GM18511 (cell line): ENCODE measurements around the gene AZIN2.
"Not testable (repeated sequence)": the region's sequence is repeated elsewhere in the genome, so short reads cannot be mapped to it uniquely, and the experiment has no call there.

ENCODE experiments used
- ATAC-seq: cut with Tn5 transposase; IDR thresholded peaks from one replicate; pipeline ENCODE4 v1.9.1; 2021; ENCODE audit warnings: mild to moderate bottlenecking, moderate library complexity; ENCODE audit not compliant: unreplicated experiment

Gene AZIN2

DNA sequence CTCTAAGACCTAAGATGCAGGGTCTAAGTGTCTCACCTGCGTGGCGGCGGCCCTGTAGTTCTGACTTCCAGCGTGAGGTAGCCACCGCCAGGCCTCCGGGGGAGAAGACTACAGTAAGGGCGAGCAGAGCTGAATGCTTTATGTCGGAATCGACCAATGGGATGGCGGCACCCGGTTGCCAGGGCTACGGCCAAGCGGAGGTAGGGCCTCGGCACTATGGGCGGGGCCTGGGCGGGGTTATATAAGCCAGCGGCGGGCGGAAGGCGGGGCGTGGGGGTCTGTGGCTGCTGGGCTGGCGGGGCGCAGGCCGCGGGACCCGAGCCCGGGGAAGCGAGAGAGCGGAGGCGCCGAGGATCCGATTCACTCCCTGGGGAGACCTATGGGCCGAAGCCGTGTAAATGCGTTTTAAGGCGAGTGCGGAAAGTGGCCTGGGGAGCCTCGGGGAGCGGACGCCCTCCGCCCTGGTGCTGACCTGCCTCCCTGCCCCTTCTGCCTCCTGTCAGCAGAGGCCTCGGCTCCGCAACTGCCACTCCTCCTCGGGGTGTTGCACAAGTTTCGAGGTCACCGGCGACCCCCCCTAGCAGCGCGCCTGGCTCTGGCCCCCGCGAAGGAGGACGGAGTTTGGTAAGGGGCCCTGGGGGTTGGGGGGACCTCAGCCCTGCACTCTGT, at the start of gene AZIN2:
TSS of gene AZIN2 (plus strand) at position 269 of the 669 bp plus-strand sequence. CDS start 1,097 bp downstream, outside the sequence.
- peak; percentile 97 for ATAC-seq

DNA sequence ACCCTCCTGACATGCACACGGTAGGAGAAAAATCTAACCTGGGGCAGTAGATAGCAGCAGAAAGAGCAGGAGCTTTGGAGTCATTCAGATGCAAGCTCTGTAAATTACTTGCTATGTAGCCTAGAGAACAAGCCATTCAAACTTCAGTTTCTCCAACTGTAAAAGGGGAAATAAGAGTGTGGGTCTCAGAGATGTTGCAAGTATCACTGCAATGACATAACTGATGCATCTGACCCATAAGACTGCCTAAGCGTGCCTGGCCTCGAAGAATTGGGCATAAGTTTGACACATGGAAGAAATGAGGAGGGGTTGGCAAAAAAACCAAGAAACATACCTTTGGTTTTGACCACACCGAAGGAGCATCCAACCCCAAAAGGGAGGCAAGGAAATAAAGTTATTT, 49.4 kb upstream of the AZIN2 start:
- no peak for ATAC-seq

DNA sequence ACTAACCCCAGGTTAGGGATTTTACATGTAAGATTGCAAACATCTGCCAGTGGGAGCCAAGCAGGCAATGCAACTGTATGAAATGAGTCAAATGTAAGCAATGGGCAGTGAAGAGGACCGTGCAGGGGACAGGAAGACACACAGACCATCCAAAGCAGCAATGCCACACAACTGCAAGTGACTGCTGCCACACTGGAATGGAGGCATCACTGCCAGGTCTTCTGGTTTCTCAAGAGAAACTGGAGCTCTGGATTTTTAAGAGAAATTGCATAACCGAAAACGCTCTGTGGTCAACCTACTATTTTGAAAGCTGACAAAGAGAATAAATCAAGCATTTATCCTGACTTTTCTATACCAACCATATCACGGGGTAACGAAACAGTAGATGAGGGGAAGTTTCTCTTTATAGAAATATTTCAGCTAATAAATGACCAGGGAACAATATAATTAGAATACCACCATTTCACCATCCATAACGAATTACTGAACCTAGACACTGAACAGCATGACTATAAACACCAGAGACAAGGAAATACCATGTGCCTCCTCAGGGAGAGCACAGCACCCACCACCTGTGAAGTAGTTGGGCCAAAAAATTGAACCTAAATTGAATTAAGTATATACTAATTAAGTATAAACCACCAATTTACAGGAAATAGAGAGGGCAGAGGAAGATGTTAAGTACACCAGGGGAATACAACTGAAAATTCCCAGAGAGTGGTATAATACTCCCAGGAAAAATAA, 48.7 kb upstream of the AZIN2 start:
- no peak for ATAC-seq

DNA sequence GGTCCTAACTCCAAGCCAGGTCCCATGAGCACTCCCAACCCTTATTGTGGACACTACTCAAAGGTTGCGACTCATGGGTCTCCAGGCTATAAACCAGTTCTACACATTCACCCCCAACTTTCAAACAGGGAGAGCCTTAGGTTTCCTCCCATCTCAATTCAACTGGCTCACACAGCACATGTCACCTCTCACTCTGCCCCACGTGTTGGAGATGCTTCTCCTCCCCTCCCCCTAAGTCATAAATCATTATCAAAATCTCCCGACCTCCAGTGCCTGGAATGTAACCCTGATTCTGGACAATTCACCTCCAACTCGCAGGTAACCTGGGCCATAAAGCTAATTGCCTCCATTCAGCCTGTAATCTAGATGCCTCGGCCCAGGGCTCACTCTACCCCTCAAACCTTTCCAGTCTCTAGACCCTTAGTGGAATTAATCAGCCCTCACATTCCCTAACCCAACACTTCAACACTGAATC, 44.9 kb upstream of the AZIN2 start:
- no peak for ATAC-seq

DNA sequence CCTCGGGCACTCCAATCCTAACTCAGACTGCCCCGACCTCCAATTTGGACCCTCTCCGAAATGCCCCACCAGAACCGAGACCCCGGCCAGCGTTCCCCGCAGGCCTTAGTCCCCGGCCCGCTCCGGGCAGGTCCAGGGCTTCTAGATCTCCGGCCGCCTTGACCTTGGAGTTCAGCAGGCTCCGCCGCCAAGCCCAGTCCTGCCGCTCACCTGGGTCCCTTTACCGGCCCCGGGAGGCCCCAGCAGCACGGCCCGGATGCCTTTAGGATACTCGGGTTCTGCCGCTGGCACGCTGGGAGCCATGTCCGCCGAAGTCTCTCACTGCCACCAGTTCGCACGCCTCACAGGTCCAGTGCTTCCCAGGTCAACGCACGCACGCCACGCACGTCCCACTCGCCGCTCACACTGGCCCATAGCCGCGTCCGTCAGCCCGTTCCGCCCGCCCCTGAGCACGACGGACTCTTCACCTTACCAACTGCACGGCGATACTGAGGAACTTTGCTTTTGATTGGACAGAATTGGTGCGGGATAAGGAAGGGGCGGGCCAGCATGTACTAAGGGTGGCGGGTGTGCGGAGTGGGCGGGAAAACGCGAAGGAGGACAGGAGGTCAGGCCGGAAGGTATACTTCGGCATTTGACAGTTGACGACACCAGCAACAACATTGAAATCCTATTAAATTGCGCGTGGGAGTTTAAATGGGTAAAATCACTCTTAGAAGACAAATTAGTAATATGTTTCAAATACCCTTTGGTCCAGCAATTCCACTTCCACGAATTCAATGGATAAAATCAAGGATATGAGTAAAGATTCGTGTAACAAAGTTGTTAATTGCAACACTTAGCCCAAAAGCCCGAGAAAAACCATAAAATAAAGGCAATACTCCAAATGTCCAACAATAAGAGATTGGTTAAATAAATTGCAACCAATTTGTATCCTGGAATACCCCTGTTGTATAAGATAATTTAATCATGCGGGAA, 44.1 kb upstream of the AZIN2 start, which contains the start of gene AK2:
TSS of gene AK2 (minus strand) at position 358 of the 978 bp plus-strand sequence. CDS start at position 303, 55 bp downstream.
- peak; percentile 98 for ATAC-seq

DNA sequence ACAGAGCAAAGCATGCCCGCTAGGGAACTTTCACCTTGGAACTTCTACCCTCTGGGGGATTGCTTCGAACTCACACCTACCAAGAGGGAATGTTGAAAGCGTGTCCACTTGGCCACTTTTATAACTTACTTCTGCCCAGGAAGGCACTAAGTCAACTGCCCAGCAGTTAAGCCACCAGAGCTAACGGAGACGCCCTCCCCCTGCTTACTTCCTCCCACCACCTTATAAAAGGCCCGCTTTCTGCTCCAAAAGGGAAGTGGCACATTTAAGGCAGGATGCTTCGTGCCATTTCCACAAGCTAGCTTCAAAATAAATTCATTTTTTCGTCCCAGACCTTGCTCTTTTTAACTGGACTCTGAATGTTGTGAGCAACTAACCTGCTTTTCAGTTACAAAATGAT, 41.1 kb upstream of the AZIN2 start:
- no peak for ATAC-seq

DNA sequence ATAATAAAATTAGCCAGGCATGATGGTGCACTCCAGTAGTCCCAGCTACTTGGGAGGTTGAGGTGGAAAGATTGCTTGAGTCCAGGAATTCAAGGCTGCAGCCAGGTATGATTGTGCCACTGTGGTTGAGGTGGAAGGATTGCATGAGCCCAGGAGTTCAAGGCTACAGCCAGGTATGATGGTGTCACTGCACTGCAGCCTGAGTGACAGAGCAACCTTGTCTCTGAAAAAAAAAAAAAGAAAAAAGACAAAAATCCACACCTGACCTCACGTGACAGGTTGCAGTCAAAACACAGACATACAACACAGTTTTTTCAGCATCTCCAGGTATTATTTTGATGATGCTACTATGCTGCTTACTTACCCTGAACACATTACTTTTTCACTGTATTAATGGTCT, 39.9 kb upstream of the AZIN2 start:
- ATAC-seq = no peak

DNA sequence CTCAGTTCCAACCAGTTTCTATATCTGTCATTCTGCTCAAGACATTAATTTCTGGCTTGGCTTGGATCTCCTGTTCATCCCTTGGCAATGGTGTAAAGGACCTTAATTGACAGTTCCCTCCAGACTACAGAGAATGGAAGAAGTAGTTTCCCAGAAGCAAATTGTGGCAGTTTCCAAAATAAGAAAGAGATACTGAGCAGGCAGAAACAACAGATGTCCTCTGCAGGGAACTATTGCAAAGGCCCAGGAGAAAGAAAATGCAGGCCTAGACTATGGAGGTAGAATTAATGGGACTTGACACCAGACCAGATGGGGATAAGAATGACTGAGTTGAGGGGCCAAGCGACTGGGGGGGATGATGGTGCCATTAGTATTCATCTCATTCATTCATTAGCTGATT, 38.1 kb upstream of the AZIN2 start:
- ATAC-seq = no peak

DNA sequence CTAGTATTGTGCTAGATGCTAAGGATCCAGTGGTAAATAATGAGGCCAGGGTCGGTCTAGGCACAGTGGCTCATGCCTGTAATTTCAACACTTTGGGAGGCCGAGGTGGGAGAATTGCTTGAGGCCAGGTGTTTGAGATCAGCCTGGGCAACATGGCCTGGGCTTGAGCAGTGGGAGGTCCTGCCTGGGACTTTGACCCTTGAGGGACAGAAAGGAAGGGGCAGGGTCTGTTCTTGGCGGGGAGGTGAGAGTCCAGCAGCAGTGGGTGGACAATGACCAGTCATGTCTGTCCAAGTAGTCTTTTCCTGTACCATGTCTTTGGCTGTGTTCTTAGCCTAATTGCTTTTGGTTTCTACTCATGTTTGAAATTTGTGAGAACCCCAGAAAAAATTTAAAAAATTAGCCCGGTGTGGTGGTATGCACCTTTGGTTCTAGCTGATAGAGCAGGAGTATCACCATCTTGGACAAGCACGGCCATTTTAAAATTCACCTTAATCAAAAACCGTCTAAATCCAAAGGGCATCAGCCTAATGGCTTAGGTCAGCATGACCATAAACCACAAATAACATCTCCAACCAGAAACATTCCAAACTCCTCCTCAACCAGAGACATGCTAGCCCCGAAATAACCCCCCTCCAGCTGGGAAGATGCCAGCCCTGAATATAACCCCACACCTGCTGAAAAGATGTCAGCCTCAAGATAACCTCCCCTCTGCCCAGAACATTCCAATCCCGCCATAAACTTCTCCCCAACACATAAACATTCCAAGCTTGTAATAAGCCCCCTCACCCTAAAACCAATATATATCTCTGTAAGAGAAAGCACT, 37.5 kb upstream of the AZIN2 start:
- ATAC-seq = no peak

DNA sequence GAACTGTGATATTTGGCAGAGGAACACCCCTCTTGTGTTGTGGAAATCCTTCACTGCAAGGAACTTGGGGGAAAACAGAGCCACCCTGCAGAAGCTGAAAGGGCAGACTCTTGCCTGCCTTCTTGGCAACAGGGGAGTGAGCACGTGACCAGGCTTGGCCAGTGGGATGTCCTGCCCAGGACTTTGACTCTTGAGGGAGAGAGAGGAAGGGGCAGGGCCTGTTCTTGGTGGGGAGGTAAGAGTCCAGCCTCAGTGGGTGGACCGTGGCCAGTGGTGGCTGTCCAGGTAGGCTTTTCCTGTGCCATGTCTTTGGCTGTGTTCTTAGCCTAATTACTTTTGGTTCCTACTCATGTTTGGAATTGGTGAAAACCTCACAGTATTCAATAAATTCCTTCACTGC, 35.7 kb upstream of the AZIN2 start:
- no peak for ATAC-seq

DNA sequence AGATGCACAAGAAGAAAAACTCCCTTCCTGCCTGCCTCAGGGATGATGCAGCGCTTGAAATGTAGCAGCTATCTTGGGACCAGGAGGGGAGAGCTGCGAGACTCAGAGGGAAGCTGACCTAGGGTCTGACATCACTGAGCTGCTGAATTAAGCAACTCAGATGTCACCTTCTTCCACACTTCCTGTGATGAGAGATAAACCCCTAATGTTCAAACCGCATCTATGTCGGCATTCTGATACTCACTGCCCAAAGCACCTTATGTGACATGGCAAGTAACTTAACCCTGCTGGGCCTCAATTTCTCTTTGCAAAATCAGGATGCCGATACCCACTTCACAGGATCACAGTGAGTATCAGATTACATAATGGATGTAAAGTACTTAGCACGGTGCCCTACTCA, 35.1 kb upstream of the AZIN2 start:
- no peak for ATAC-seq

DNA sequence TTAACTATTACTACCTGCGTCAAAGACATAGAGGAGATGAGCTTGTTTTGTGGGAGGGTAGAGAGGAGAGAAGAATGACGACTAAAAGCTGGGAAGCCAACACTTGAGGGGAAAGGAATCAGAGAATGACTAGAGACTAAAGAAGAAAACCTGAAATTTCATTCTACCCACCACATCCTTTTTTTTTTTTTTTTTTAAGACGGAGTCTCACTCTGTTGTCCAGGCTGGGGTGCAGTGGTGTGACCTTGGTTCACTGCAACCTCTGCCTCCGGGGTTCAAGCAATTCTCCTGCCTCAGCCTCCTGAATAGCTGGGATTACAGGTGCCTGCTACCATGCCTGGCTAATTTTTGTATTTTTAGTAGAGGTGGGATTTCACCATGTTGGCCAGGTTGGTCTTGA, 34.7 kb upstream of the AZIN2 start:
- ATAC-seq = not testable (repeated sequence)

DNA sequence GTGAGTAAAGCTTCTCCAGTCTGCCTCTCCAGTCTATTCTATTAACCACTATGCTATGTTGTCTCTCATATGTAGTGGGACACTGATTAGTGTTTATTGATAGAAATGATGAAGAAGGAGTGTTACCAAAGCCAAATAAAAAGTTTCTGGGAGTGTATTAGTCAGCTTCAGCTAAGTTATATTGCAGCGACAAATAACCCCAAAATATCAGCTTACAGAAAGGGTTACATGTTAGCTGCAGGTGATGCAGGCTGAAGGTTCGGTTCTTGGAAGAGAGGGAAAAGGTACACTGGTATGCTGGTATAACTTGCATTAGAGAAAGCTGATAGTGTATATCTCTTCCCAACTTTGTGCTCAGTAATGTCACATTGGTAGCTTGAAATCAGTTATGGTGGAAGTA, 33.7 kb upstream of the AZIN2 start:
- no peak for ATAC-seq

DNA sequence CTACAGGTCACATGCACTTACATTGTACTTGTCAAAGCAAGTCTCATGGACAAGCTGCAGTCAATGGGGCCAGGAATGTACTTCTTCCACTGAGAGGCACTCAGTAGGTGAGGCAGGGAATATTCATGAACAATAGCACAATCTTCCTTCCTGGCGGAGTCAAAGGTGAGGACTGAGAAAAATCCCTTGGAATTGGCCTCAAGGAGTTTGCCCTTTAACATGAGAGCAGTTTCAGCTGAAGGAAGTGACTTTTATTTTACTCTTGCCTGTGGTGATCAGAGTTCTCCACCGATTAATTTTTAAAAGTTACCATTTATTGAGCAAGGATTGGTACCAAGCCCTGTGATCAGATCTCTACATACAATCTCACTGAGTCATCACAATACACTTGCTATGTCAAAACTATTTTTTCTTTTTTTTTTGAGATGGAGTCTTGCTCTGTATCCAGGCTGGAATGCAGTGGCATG, 33.1 kb upstream of the AZIN2 start:
- ATAC-seq = no peak

DNA sequence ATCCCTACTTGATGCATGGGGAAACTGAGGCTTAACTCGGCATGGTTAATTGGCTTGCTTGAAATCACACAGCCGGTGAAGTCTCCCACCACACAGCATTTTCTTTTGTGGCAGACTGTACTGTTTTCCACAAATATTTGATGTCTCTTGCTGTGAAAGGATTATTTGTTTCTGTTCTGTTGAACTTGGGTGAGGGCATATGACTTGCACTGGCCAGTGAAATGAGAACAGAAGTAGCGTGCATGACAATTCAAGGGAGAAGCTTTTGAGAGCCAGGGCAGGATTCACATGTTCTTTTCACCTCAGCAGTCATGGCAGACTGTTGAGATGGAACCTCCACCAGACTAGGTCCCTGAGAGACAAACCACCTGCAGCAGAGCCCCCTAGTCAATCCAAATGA, 32.5 kb upstream of the AZIN2 start:
- ATAC-seq = no peak

DNA sequence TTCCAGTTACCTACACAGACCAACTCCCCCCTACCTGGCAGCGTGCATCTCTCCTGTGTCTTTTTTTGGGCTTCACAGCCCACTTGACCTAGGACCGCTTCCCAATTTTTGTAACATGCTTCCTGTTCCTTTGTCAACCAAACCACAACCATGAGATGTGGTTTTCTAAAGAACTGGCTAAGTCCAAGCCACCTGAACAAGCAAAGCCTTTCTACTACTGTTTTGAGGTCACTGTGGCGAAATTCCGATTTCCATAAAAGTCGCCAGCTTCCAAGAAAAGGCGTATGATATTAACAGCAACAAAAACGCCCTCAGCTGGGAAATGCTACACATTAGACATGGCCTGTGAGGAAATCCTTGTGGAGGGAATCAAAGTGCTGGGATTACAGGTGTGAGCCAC, 31.6 kb upstream of the AZIN2 start:
- no peak for ATAC-seq

DNA sequence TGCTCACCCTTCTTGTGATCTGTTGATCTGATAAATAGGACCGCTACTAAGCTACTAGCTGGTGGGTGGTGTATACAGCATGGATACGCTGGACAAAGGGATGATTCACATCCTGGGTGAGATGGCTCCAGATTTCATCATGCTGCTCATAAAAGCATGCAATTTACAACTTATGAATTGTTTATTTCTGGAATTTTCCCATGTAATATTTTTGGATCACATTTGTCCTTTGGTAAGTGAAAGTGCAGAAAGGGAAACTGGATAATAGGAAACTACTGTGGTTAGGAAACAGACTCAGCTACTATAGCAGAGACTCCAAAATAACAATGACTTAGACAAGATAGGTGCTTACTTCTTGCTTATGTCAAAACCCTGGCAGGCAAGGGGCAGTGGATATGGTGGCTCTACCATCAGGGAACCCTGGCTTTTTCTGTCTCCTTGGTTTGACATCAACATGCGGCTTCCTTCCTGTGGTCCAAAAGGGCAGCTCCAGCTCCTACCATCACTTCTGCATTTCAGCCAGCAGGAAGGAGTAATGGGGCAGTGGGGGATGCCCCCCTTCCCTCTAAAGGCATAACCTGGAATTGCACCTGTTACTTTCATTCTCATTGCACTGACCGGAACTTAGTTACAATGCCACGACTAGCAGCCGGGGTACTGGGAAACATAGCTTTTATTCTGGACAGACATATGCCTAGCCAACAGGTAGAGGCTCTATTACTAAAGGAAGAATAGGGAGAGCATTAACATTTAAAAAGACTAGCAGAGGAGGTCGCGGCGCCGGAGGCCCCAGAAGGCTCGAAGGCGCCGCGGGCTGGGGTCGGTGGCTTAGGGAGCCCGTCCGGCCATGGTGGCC, 30.5 kb upstream of the AZIN2 start:
- ATAC-seq = no peak

DNA sequence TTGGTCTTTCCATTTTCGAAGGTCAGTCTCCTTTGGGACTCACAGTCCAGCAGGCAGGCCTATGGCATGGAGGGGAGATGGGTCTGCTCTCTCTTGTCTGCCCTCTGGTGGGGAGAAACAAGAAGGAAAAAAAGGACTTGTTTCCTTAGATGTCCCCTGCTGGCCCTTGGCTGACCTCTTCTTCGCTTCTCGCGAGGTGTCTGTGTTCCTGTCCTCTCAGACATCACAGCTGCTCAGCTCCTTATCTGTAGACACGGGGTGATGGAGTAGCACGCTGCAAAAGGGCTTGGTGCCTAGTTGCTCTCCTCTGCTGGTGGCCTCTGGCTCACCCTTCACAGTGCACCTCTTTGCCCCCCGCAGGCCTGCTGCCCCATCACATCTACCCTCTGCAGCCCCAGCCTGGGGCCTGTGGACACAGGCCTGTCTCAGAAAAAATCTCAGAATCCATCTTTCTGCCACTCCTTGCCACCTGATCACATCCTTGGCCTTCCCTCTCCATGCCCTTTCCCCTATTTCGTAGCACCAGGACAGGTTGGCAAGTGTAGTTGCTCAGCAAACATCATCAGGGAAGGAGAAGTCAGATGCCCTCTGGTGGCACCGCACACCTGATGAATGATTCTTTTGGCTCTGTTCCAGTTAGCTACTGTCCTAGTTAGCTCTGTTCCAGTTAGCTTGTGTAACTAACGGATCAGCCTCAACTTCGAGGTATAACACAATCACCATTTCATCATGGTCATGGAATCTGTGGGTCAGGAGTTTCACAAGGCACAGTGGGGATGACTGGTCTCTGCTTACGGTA, 25.5 kb upstream of the AZIN2 start:
- ATAC-seq = no peak
